Gastroesophageal sphincter (tissue), 3 donors: ENCODE data around the gene GTPBP1.
A peak's percentile ranks its signal among the peaks of the same experiment; 100 is the strongest.

Experiments used
- EP300 ChIP-seq: sonication (generic); formaldehyde crosslinking; IDR thresholded peaks from one replicate; pipeline ENCODE4 v1.6.1; 2017; ENCODE audit warnings: antibody characterized with exemption, mild to moderate bottlenecking
- TF ChIP-seq, protein P1 (sequence below), 4 experiments: fragments of 200-600 bp in 2 of 4; fragments of 450-650 bp in 2 of 4; sonication (generic) in 1 of 4; IDR thresholded peaks; one replicate each; pipeline ENCODE4 v1.5.1; 2017 to 2019; ENCODE audit warnings: antibody characterized with exemption in 4 of 4, mild to moderate bottlenecking in 2 of 4, moderate library complexity in 2 of 4

- TF ChIP-seq, protein P1, sequence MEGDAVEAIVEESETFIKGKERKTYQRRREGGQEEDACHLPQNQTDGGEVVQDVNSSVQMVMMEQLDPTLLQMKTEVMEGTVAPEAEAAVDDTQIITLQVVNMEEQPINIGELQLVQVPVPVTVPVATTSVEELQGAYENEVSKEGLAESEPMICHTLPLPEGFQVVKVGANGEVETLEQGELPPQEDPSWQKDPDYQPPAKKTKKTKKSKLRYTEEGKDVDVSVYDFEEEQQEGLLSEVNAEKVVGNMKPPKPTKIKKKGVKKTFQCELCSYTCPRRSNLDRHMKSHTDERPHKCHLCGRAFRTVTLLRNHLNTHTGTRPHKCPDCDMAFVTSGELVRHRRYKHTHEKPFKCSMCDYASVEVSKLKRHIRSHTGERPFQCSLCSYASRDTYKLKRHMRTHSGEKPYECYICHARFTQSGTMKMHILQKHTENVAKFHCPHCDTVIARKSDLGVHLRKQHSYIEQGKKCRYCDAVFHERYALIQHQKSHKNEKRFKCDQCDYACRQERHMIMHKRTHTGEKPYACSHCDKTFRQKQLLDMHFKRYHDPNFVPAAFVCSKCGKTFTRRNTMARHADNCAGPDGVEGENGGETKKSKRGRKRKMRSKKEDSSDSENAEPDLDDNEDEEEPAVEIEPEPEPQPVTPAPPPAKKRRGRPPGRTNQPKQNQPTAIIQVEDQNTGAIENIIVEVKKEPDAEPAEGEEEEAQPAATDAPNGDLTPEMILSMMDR (IDR thresholded peaks at IDR 0.05) = peak in 1 of 4 experiments; percentile 7
- no peak for TF ChIP-seq EP300
Measured at GRCh38 chr22:38755911-38756532, 50.3 kb downstream of the GTPBP1 start, which contains the start of gene SUN2.
